ENCODE data around the gene ERAL1.
"Not testable (repeated sequence)": the region's sequence is repeated elsewhere in the genome, so short reads cannot be mapped to it uniquely, and the experiment has no call there.

ERAL1 gene

DNA sequence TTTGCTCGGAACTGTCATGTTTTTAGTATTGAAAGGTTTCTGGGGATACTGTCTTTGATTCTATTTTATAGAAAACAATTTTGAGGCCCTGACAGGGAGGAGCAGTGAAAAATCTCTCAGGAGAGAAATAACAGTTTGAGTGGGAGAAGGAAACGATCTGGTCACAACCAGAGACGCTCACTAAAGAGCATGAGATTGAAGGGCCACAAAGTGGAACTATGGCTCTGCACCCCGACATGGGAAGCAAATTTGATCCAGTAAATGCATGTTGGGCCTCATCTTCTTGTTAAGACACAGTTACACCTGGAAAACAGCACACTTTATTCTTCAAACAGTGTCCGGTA, 492 bp downstream of the ERAL1 start:
- no peak for DNase-seq

DNA sequence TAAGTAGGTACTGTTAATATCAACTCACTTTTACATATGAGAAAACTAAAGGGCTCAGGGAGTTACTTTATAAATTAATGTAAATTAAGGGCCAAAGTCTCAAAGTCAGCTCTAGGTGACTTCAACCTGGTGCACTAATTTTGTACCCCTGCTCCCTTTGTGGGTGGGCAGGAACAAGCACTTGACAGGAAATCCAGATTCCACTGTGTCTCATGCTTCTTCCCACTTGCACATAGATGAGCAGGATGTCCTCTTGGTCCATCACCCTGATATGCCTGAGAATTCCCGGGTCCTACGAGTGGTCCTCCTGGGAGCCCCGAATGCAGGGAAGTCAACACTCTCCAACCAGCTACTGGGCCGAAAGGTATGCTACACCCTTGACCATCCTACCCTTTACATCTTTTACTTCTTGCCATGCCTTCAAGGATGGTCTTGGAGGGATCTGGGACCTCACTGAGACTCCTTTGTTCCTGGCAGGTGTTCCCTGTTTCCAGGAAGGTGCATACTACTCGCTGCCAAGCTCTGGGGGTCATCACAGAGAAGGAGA, 1.3 kb downstream of the ERAL1 start:
- DNase-seq, result no peak

DNA sequence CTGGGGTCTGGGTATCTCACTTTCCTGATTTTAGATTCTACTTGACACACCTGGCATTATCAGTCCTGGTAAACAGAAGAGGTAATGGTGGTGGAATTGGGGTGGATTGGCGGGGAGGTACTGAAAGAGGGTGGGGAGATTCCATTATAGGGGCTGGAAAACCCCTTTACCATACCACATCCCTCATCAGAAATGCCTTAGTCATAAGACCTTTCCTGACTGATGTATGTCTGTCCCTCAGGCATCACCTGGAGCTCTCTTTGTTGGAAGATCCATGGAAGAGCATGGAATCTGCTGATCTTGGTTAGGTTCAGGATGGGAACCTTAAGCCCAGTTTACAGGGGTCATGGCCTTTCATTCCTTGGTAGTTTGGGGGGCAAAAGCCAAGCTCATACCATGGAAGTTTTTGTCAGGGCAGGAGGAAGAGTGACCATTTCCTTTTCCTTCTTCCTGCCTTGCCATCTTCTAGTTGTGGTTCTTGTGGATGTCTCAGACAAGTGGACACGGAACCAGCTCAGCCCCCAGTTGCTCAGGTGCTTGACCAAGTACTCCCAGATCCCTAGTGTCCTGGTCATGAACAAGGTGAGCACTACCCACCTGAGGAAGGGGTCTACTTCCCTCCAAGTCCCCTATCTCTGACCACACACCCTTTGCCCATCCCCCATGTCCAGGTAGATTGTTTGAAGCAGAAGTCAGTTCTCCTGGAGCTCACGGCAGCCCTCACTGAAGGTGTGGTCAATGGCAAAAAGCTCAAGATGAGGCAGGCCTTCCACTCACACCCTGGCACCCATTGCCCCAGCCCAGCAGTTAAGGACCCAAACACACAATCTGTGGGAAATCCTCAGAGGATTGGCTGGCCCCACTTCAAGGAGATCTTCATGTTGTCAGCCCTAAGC, 3.3 kb downstream of the ERAL1 start:
- no peak for DNase-seq

DNA sequence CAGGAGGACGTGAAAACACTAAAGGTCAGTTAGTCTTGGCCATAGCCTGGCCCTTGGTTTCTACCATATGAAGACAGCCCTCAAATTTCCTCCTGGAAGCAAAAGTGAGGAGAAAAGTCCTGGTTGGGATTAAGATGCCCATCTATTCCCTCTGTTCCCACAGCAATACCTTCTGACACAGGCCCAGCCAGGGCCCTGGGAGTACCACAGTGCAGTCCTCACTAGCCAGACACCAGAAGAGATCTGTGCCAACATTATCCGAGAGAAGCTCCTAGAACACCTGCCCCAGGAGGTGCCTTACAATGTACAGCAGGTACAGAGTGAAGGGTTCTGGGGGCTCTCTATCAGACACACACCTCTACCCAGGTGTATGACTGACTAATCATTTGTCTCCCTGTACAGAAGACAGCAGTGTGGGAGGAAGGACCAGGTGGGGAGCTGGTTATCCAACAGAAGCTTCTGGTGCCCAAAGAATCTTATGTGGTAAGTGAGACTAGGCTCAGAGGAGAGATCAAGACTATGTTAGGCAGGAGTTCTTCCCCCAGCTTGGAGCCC, 4.1 kb downstream of the ERAL1 start:
- no peak for DNase-seq

DNA sequence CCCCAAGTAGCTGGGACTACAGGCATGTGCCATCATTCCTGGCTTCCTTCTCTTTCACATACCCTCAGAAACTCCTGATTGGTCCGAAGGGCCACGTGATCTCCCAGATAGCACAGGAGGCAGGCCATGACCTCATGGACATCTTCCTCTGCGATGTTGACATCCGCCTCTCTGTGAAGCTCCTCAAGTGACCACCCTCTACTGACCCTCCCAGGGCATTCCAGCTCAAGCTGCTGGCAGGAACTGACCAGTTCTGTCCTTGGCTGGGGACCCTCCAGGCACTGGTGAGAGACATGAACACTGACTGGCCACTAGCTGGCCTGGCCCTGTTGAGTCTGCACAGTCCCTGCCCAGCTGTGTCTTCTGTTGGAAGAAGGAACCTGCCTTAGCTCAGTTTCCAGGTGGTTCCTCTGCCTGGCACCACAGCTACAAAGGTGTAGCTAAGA, 5.6 kb downstream of the ERAL1 start:
- DNase-seq, result no peak

DNA sequence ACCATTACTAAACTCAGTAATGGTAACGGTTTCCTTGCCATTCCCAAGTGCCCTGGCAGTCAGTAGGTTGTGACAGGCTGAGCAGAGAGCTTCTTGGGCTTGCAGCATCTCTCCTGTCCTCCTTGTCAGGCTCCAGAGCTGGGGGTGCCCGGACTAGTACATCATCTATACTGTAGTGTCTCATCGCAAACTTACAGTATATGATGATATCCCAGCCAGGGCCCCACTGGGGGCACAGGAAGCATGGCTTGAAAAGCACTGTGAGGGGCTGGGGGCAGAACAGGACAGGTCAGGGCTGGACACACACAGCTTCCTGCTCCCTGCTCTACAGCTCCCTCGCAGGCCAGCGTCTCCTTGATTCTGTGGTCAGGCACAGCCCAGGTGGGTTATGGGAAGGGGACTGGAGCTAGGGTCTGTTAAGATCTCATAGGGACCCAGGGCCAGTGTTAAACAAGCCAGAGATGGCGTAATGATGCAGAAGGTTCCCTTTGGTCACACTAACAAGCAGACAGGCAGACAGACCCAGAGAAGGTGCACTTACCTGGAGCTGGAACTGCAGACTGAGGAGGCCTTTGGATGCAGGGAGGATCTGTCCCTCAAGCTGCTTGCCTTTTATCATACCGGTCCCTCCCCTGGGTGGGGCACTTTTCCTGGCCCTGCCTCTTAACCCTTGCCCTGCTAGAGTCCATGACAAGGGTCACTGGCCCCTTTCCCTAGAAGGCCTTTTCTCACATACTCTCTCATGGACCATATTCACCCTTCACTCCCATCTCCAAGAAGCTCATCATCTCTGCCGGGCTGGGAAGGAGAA, 6.8 kb downstream of the ERAL1 start:
- DNase-seq, result no peak

DNA sequence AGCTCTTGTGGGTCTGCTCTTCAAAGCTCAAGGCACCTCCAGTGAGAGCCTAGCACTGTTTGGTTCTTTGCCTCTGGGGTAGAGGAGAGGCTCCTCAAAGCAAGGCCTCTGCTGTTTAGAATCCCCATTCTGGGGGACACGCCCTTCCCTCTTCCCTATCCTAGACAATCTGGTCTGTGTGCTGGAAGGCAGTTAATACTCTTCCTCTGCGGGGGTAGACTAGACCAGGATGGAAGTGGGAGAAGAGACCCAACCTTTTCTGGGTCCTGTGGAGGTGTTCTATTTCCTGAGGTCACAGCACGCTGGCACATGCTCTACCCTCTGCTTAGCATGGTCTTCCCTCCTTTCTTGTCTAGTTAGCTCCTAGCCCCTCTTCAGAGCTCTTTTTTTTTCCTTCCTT, 7.7 kb downstream of the ERAL1 start:
- no peak for DNase-seq

DNA sequence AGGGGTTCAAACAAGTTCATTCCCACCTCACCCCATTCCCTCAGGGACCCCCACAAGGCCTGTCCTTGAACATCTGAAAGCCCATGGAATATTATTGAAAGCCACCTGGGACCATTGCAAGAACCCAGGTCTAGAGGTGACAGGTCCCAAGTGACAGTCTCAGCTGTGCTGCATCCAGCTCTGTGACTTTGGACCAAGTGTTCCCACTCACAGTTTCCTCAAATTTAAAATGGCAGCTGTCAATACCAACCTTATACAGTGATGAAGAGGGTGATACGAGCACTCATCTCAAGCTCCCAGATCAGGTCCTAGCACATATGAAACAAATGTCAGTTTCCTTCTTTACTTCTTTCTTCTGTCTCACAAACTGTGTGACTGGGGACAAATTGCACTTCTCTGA, 9.1 kb downstream of the ERAL1 start:
- no peak for DNase-seq

DNA sequence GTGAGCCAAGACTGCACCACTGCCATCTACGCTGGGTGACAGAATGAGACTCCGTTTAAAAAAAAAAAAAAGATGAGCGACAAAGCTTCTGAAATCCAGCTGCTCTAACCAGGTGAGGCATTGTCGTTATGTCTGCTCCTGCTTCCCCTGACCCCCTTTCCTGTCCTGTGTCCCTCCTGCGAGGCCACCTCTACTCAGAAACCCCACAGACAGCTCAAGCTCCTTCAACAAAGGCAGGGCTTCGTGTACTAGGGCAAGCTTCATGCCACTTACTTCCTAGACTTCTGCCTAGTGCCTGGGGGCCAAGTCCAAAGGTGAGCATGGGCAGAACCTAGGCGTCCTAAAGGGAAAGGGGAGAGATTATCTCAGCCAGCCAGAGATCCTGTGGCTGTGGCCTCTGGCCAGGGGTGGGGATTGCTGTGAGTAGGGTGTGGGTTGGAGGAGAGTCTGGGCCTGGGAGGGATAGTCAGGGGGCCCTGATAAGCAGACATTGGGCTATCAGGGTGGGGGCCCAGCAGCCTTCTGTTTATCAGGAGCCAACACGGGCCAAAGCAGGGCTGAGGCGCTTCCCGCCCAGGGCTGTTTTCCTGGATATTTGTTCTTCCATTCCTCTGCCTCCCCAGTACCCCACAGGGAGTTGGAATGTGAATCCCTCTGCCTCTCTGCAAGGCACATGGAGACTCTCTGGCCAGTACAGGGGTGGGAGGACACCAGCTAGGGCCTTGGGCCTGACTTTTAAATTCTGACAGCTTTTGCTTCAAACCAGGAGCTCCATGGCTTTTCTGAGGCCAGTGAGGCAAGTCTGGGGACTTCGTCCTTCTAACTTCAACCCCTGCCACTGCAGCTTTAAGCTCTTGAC, 10.4 kb downstream of the ERAL1 start:
- peak; percentile 41 for DNase-seq

DNA sequence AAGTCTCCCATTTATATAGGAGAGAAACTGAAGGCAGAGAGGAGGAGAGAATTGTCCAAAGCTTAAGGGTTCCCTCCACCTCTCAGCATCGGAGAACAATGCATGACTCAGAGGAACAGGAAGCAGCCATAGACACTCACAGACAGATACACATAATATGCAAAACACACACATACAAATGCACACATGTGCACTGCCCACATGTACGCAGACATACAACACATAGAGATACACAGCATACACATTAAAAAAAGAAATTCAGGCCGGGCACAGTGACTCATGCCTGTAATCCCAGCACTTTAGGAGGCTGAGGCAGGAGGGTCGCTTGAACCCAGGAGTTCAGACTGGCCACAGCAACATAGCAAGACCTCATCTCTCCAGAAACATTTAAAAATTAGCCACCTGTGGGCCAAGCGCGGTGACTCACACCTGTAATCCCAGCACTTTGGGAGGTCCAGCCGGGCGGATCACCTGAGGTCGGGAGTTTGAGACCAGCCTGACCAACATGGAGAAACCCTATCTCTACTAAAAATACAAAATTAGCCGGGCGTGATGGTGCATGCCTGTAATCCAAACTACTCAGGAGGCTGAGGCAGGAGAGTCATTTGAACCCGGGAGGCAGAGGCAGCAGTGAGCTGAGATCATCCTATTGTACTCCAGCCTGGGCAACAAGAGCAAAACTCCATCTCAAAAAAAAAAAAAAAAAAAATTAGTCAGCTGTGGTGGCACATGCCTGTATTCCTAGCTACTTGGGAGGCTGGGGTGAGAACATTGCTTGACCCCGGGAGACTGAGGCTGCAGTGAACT, 11.3 kb downstream of the ERAL1 start:
- no peak for DNase-seq

DNA sequence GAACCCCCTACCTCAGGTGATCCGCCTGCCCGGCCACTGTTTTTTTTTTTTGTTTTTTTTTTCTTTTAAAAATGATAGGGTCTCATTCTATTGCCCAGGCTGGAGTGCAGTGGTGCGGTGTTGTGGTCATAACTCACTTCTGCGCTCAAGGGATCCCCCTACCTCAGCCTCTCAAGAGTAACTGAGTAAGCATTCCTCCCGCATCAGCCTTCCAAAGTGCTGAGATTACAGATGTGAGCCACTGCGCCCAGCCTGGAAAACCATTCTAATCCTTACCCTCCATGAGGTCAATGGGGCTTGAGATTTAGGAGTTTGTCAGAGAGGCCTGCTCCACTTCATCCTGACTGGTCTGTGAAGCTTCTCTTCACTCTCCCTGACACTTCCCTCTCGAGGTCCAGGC, 12.5 kb downstream of the ERAL1 start:
- no peak for DNase-seq

DNA sequence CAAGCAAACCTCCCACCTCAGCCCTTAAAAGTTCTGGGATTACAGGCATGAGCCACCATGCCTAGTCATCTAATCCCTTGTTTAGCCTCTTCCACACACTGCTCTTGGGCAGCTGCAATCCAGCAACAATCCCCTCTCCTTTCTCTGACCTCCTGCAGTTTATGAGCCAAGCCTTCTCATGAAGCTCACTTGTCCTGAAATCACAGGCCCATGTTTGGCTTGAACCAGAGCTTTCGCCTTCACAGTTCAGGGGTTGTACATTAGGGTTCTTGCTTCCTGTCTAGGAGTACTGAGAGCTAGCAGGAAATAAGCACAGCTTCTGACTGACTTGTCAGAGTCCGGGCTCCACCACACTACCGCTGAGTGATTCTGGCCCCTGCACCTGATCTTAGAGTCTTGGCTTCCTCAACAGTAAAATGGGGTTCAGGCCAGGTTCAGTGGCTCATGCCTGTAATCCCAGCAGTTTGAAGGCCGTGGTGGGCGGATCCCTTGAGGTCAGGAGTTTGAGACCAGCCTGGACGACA, 16.3 kb downstream of the ERAL1 start:
- no peak for DNase-seq

DNA sequence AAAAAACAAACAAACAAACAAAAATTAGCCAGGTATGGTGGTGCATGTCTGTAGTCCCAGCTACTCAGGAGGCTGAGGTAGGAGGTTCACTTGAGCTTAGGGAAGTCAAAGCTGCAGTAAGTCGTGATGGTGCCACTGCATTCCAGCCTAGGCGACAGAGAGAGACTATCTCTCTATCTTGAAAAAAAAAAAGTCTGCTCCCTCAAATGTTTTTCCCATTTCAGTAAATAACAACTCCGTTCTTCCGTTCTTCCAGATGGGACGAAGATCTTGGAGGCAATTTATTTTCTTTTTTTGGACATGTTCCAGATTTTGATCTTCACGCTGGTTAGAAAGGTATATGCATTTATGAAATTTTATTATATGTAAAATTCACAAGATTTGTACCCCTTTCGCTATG, 19.0 kb downstream of the ERAL1 start:
- DNase-seq, result no peak

DNA sequence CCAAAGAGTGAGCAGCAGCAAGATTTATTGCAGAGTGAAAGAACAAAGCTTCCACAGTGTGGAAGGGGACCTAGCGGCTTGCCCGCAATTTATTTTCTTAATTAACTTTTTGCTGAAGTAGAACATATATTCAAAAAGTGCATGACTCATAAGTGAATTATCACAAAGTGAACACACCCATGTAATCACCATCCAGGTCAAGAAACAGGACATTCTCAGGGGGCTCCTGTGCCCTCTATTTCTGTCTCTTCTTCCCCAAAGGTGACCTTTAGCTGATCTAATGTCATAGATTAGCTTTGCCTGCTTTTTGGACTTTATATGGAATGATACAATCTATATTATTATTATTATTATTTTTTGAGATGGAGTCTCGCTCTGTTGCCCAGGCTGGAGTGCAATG, 19.9 kb downstream of the ERAL1 start:
- DNase-seq, result no peak

DNA sequence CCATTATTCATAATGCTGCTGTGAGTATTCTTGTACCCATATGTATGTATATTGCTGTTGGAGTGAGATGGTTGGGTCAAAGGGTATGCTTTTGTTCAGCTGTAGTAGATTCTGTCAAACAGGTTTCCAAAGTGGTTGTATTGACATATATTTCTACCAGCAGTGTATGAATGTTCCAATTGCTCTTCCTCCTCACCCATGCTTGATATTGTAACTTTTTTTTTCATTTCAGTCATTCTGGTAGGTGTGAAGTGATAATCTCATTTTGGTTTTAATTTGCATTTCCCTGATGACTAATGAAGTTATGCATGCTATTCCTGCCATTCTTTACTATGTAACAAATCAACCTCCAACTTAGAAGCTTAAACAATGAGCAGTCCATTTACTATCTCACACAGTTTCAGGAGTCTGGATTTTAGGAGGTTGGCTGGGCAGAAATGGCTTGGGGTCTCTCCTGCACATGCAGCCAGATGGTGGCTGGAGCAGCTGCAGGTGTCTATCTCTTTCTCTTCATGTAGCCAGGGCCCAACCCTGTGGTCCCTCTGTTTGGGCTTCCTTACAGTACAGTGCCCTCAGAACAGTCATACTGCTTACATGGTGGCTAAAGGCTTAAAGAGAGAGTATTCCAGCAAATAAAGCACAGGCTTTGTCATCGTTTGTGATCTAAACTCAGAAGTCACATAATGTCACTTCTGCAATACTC, 21.2 kb downstream of the ERAL1 start:
- no peak for DNase-seq

DNA sequence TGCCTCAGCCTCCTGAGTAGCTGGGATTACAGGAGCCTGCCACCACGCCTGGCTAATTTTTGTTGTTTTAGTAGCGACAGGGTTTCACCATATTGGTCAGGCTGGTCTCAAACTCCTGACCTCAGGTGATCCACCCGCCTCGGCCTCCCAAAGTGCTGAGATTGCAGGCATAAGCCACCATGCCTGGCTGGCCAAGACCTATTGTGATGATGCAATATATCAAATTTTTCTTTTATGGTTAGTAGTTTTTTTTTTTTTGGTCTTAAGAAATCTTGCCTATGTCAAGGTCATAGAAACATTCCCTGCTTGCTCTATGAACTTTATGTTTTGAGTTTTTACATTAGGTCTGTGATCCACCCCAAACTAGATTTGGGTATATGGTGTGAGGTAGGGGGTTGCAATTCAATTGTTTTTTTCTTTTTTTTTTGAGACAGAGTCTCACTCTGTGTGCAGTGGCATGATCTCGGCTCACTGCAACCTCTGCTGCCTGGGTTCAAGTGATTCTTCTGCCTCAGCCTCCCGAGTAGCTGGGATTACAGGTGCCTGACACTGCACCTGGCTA, 22.4 kb downstream of the ERAL1 start:
- DNase-seq, result not testable (repeated sequence)

DNA sequence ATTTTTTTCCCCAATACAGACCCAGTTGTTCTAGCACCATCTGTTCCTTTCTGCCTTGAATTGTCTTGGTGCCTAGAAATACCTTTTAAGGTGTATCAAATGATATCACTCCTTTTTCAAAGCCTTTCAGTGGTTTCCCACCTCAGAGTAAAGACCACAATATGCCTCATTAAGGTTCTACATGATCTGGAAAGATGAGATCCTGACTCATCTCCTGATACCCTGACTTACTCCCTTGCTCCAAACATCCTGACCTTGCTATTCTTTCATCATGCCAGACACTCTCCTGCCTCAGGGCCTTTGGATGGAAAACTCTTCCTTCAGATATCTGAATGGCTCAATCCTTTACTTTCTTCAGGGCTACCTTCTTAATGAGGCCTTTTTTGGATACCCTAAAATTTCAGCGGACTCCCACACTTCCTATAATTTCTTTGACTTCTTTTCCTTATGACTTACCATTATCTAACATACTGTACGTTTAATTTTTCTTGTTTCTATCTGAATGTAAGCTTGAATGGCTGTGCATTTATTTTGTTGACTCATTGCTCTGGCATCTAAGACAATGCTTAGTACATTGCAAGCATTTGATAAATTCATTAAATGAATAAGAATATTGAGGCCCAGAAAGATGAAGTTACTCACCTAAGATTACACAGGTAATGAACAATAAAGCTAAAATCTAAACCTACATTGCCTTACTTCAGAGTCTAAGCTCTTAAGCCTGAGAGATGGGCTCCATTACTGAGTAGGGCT, 23.5 kb downstream of the ERAL1 start:
- no peak for DNase-seq

DNA sequence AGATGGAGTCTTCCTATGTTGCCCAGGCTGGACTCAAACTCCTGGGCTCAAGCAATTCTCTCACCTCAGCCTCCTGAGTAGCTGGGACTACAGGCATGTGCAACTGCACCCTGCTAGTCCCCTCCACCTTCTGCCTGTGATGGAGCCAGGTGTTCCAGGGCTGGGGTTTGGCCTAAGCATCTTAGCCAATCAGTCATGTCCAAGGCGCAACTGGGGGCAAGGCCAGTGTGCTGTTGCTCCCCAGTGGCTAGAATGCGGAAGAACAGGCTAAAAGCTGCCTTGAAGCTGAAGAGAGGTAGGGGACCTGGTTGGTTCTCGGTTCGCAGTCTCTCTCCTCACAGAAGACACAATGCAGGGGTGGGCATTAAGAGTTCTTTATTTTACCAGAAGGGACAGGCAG, 24.2 kb downstream of the ERAL1 start:
- no peak for DNase-seq

DNA sequence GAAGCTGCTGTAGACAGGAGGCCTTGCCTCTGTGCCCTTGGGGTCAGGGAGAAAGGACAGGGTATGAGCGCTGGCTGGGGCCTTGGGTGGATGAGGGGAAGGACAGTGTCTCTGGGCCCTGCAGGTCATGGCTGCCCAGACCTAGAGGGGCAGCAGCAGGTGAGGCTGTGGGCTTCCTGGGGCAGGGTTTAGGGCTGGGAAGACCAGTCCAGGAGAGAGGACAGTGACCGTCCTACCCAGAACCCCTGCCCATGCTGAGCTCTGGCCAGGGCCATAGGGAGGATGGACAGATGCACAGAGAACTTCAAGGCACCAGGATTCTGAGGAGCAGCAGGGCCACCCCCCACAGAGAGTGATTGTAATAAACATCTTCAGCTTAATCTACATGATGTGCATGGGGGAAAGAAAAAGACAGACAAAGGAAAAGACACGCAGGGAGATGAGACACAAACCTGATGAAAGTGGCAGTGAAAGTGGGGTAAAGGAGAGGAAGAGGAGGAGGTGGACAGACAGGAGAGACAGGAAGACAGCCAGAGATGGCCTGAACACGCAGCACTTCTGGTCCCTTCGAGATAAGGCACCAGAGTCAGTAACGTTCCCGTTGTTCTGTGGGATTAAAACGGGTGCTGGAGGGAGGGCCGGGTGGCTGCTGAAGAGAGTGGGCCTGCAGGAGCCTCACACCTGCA, 25.2 kb downstream of the ERAL1 start:
- no peak for DNase-seq
